GM18861 (cell line): ENCODE results near the gene PRLHR.

ENCODE experiments used
- ATAC-seq: cut with Tn5 transposase; IDR thresholded peaks from one replicate; pipeline ENCODE4 v1.9.1; 2021; ENCODE audit not compliant: unreplicated experiment

PRLHR gene

GRCh38 chr10:118587881-118588651 lies 7.4 kb downstream of the PRLHR start:
- no peak for ATAC-seq

- ATAC-seq: no peak
These were observed 8.5 kb downstream of the PRLHR start for GRCh38 chr10:118586911-118587310.

- no peak for ATAC-seq
These were observed 9.7 kb downstream of the PRLHR start for GRCh38 chr10:118585794-118586193.

- ATAC-seq: no peak
These were observed 10.2 kb downstream of the PRLHR start for GRCh38 chr10:118585234-118585633.

GRCh38 chr10:118584181-118584954 lies 11.1 kb downstream of the PRLHR start:
- no peak for ATAC-seq

GRCh38 chr10:118583611-118584010 lies 11.8 kb downstream of the PRLHR start:
- no peak for ATAC-seq

GRCh38 chr10:118582511-118582910 lies 12.9 kb downstream of the PRLHR start:
- ATAC-seq: no peak

GRCh38 chr10:118581340-118581739 lies 14.1 kb downstream of the PRLHR start:
- no peak for ATAC-seq

GRCh38 chr10:118580702-118581101 lies 14.7 kb downstream of the PRLHR start:
- ATAC-seq: no peak

GRCh38 chr10:118573512-118573911 lies 21.9 kb downstream of the PRLHR start:
- ATAC-seq: no peak

- no peak for ATAC-seq
These were observed 23.0 kb downstream of the PRLHR start for GRCh38 chr10:118572256-118573041.

- ATAC-seq: no peak
These were observed 24.3 kb downstream of the PRLHR start for GRCh38 chr10:118571123-118571522.

GRCh38 chr10:118570591-118570990 lies 24.9 kb downstream of the PRLHR start:
- no peak for ATAC-seq

- ATAC-seq: no peak
These were observed 25.6 kb downstream of the PRLHR start for GRCh38 chr10:118569882-118570252.

GRCh38 chr10:118569241-118569881 lies 26.1 kb downstream of the PRLHR start:
- no peak for ATAC-seq

GRCh38 chr10:118568327-118568848 lies 27.1 kb downstream of the PRLHR start:
- no peak for ATAC-seq

- ATAC-seq: no peak
These were observed 27.7 kb downstream of the PRLHR start for GRCh38 chr10:118567701-118568248.

GRCh38 chr10:118566911-118567310 lies 28.5 kb downstream of the PRLHR start:
- ATAC-seq: no peak

GRCh38 chr10:118565301-118566075 lies 30.0 kb downstream of the PRLHR start:
- ATAC-seq: no peak

GRCh38 chr10:118564652-118565051 lies 30.8 kb downstream of the PRLHR start:
- ATAC-seq: no peak
